Activated CD8-positive, alpha-beta T cell treated with anti-CD3 and anti-CD28 coated beads, Interleukin-2, amount 10 ng/mL, durations not matched to agents 7 days and 5 days (primary cell): ENCODE results near the gene COL9A3. TPM values are rescaled to one million over a fixed set of nuclear protein-coding genes. Genes with fewer than 3 reads are reported as not detected.

Experiments
- ATAC-seq: fragments of 150-1000 bp; cut with Tn5 transposase; one replicate; pipeline ENCODE4 v1.10.0; 2021; ENCODE audit warnings: moderate library complexity
- CTCF ChIA-PET: fragments of 350-600 bp; sonication (Branson Sonifier 250); formaldehyde crosslinking; loops from one replicate; lab custom pipeline; 2021; ENCODE audit warnings: antibody characterized with exemption; lab: Charles Lee
- POLR2A ChIA-PET: fragments of 350-600 bp; sonication (Branson Sonifier 250); formaldehyde crosslinking; loops from one replicate; lab custom pipeline; 2021; ENCODE audit warnings: antibody characterized with exemption; lab: Charles Lee
- DNase-seq: peaks from one replicate; pipeline ENCODE4 v3.0.0-alpha.2; 2020
- H3K27ac Mint-ChIP-seq: one replicate; pipeline ENCODE4 v1.8.0; 2021; ENCODE audit warnings: mild to moderate bottlenecking, mixed read lengths
- H3K27me3 Mint-ChIP-seq: one replicate; pipeline ENCODE4 v1.8.0; 2021; ENCODE audit warnings: low read depth, mixed read lengths
- H3K36me3 Mint-ChIP-seq: one replicate; pipeline ENCODE4 v1.8.0; 2021; ENCODE audit warnings: low read depth, mixed read lengths
- H3K4me1 Mint-ChIP-seq: one replicate; pipeline ENCODE4 v1.8.0; 2021; ENCODE audit warnings: low read depth, mixed read lengths
- H3K4me3 Mint-ChIP-seq: one replicate; pipeline ENCODE4 v1.8.0; 2021; ENCODE audit warnings: mild to moderate bottlenecking, mixed read lengths
- H3K9me3 Mint-ChIP-seq: one replicate; pipeline ENCODE4 v1.8.0; 2022; ENCODE audit warnings: mixed read lengths; ENCODE audit not compliant: insufficient read depth
- total RNA-seq, 2 experiments: library from RNA; stranded (reverse); gene quantifications; one replicate each; pipeline ENCODE4 v1.2.3, GENCODE V29; 2021

Gene COL9A3
- total RNA-seq, 2 experiments from 2014 or later, result not detected

DNA sequence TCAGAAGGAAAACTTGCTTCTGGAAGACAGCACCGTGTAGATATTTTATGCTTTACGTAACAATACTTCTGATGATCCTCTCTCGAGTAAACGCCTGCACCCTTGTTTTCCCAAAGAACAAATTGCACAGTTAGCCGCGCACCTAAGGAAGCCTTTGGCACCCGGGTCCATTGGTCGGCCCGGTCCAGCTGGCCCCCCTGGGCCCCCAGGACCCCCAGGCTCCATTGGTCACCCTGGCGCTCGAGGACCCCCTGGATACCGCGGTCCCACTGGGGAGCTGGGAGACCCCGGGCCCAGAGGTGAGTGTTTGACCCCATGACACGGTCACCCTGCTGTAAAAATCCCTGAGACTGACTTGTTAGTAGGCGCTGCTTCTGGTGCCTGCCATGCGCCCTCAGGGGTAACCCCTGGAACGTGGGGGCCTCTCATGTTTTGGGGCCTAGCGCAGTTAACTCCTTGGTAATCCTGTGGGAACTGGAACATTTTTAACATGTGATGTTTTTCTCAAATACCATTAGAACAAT is 20.2 kb downstream of the COL9A3 start:
- ATAC-seq, result no peak

DNA sequence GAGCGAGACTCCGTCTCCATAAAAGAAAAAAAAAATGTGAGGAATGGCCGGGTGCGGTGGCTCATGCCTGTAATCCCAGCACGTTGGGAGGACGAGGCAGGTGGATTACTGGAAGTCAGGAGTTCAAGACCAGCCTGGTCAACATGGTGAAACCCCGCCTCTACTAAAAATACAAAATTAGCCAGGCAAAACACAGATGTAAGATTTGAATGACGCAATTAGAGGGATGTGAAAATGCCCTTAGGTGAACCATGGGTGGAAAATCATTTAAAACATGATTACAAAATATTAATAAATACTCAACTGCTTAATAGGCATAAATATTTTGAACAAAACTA is 20.9 kb downstream of the COL9A3 start:
- H3K36me3 Mint-ChIP-seq, result no peaks in the 10 kb centered on the region
- no peak for DNase-seq
- POLR2A ChIA-PET, result no interaction called here
- ATAC-seq, result no peak
- no peaks in the 10 kb centered on the region for H3K4me1 Mint-ChIP-seq
- no peaks in the 10 kb centered on the region for H3K9me3 Mint-ChIP-seq
- no peak overlapping the region for H3K4me3 Mint-ChIP-seq
- CTCF ChIA-PET, result no interaction called here
- no peaks in the 10 kb centered on the region for H3K27me3 Mint-ChIP-seq
- no peak overlapping the region for H3K27ac Mint-ChIP-seq

More for the DNA sequence above, 20.2 kb downstream of the COL9A3 start:
- Mint-ChIP-seq H3K4me3 (no peak overlapping the region), H3K27me3 (no peaks in the 10 kb centered on the region), H3K27ac (no peak overlapping the region), H3K9me3 (no peaks in the 10 kb centered on the region), H3K4me1 (no peaks in the 10 kb centered on the region), H3K36me3 (no peaks in the 10 kb centered on the region)
- ChIA-PET POLR2A (no interaction called here), CTCF (no interaction called here)
- DNase-seq, result no peak

DNA sequence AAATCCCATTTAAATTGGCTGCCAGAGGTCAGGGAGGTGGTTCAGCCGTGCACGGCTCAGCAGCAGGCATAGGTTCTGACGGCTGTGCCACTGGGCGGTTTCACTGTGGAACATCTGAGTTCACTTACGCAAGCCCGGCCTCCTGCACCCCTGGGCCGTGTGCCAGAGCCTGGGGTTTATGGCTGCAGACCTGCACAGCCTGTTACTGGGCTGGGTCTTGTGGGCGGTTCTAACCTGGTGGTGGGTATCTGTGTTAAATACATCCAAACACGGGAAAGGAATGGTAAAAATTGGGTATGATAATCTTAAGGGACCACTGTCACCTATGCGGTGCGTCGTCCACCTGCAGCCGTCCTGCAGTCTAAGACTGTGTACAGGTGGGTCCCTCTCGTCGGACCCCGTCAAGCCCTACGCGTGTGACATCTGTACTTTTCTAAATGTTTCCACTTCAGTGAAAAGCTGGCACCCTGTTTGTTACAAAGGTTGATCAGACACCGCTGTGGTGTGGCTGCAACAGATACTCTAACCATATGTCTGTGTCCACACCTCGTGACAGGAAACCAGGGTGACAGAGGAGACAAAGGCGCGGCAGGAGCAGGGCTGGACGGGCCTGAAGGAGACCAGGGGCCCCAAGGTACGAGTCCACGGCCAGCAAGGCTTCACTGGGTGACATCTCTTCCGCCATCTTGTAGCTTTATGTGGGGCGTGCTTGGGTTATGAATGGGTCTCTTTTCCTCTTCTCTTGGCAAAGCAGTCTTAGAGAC is 21.5 kb downstream of the COL9A3 start:
- no peak for ATAC-seq
- ChIA-PET POLR2A (no interaction called here), CTCF (no interaction called here)
- Mint-ChIP-seq H3K27me3 (no peaks in the 10 kb centered on the region), H3K4me1 (no peaks in the 10 kb centered on the region), H3K4me3 (no peak overlapping the region), H3K9me3 (no peaks in the 10 kb centered on the region), H3K36me3 (no peaks in the 10 kb centered on the region), H3K27ac (no peak overlapping the region)
- no peak for DNase-seq

DNA sequence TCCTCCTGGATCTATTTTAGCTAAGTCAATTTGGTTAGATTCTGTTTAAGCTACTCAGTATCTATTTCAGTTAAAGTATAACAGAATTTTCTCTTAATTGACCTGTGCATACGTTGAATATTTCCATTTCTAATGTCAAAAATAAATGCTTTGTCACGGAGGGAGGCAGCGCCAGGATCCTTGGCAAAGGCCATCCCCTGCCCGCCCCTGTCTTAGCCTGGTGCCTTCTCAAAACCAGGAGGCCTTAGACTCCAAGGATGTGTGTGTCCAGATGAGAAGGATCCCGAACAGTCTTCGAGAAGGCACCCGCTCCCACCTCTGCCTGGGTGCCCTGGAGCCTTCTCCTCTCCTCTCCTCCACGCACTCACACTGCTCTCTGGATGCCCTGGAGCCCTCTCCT is 22.4 kb downstream of the COL9A3 start:
- ChIA-PET POLR2A (no interaction called here), CTCF (no interaction called here)
- Mint-ChIP-seq H3K27ac (no peak overlapping the region), H3K4me1 (no peaks in the 10 kb centered on the region), H3K9me3 (no peaks in the 10 kb centered on the region), H3K4me3 (no peak overlapping the region), H3K36me3 (no peaks in the 10 kb centered on the region), H3K27me3 (no peaks in the 10 kb centered on the region)
- ATAC-seq (no peak), DNase-seq (no peak)

DNA sequence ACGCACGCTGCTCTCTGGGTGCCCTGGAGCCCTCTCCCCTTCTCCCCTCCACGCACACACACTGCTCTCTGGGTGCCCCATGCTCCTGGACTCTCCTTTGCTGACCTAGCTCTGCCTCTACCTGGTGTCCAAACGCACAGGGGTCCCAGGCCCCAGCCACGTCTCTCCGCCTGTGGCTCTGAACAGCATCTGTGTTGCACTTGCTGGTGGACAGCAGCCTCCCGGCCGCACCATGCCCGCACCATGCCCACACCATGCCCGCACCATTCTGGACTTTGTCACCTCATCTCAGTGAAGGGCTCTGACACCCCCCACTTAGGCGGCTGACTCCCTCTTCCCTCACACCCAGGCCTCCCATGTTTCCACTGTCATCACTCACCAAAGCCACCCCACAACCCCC is 23.0 kb downstream of the COL9A3 start:
- no peaks in the 10 kb centered on the region for H3K9me3 Mint-ChIP-seq
- no peak for DNase-seq
- H3K27ac Mint-ChIP-seq, result no peak overlapping the region
- POLR2A ChIA-PET, result no interaction called here
- no peaks in the 10 kb centered on the region for H3K27me3 Mint-ChIP-seq
- CTCF ChIA-PET, result no interaction called here
- H3K36me3 Mint-ChIP-seq, result no peaks in the 10 kb centered on the region
- H3K4me3 Mint-ChIP-seq, result no peak overlapping the region
- H3K4me1 Mint-ChIP-seq, result no peaks in the 10 kb centered on the region
- no peak for ATAC-seq

DNA sequence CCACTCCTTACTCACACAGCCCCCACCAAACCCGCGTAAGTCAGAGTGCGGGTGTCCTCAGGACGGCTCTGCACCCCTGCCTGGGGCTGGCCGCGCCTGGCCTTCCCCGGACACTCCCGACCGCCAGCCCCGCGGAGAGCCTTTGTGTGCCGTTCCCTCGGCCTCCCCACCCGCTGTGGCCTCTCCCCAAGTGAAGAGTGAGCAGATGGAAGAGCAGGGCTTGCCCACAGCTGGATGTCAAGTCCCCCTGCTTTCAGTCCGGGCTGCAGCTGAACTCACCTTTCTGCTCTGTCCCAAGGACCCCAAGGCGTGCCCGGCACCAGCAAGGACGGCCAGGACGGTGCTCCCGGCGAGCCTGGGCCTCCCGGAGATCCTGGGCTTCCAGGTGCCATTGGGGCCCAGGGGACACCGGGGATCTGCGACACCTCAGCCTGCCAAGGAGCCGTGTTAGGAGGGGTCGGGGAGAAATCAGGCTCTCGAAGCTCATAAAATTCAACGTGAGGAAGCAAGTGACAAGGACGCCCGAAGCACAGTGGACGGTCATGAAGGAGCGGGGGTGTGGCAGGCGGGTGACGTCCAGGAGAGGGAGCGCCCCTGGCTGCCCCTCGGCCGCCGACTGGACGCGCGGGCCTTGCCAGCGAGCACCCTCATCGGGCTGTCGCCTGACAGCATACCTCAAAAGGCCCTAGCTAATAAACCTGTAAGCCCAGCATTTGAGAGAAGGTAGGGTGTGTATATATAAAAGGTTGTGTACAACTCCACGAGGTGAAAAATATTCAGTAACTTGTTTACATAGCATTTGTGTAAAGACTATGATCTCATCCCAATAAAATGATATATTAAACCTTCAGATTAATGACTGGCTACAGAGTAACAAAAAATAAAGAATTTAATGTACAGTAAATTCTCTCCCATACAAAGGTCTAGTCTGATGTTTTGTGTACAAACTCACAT is 23.7 kb downstream of the COL9A3 start:
- no peaks in the 10 kb centered on the region for H3K9me3 Mint-ChIP-seq
- ChIA-PET CTCF (interaction anchor here (1.3 kb wide), 1 partner anchor 32 kb away, joined by 3 read pairs; no protein-coding TSS in a partner anchor), POLR2A (no interaction called here)
- no peak for DNase-seq
- no peaks in the 10 kb centered on the region for H3K27me3 Mint-ChIP-seq
- peaks cover 2% of the 10 kb centered on the region for H3K36me3 Mint-ChIP-seq
- no peak for ATAC-seq
- no peak overlapping the region for H3K27ac Mint-ChIP-seq
- no peaks in the 10 kb centered on the region for H3K4me1 Mint-ChIP-seq
- no peak overlapping the region for H3K4me3 Mint-ChIP-seq

DNA sequence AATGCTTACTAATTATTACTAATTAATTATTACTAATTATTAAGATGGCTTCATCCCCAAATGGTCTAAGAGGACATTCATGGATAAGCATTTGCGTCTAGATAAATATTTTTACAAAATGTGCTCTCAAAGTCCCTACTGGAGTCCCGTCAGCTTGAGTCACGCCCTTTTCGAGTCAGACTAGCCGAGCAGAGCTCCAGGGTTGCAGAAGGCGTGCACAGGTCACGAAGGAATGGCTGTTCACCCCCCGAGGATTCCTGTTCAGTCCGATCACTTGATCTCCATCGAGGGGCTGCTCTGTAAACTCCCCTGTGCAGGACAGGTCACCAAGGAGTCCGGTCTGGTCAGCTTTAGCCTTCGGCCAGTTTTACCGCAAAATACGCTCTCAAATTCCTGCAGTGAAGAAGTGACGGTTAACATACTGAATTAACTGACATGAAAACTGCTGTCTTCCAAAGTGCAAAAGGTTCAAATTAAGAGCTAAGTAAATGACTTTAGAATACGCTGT is 24.9 kb downstream of the COL9A3 start:
- no peak for ATAC-seq

DNA sequence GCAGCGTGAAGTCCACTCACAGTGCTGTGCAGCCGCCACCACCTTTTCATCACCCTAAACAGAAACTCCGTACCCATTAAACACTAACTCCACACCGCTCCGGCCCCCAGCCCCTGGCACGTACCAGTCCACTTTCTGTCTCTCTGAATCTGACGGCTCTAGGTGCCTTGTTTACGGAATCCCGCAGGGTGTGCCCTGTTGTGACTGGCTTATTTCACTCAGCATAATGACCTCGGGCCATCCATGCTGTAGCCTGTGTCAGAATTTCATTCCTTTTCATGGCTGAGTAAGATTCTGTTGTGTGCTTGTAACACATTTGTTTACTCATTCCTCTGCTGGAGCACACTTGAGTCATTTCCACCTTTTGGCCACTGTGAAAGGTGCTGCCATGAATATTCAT is 26.8 kb downstream of the COL9A3 start:
- no peak for DNase-seq
- H3K4me1 Mint-ChIP-seq, result no peaks in the 10 kb centered on the region
- no peaks in the 10 kb centered on the region for H3K27me3 Mint-ChIP-seq
- H3K9me3 Mint-ChIP-seq, result no peaks in the 10 kb centered on the region
- ATAC-seq, result no peak
- H3K36me3 Mint-ChIP-seq, result peaks cover 9% of the 10 kb centered on the region
- no peak overlapping the region for H3K27ac Mint-ChIP-seq
- H3K4me3 Mint-ChIP-seq, result no peak overlapping the region
- ChIA-PET POLR2A (no interaction called here), CTCF (no interaction called here)

More for the DNA sequence above, 24.9 kb downstream of the COL9A3 start:
- no peaks in the 10 kb centered on the region for H3K9me3 Mint-ChIP-seq
- CTCF ChIA-PET, result interaction anchor here (1.3 kb wide), 1 partner anchor 33 kb away, joined by 3 read pairs; no protein-coding TSS in a partner anchor
- H3K27me3 Mint-ChIP-seq, result no peaks in the 10 kb centered on the region
- no peak overlapping the region for H3K27ac Mint-ChIP-seq
- no peak overlapping the region for H3K4me3 Mint-ChIP-seq
- no peaks in the 10 kb centered on the region for H3K4me1 Mint-ChIP-seq
- peaks cover 7% of the 10 kb centered on the region for H3K36me3 Mint-ChIP-seq
- DNase-seq, result no peak
- POLR2A ChIA-PET, result no interaction called here

DNA sequence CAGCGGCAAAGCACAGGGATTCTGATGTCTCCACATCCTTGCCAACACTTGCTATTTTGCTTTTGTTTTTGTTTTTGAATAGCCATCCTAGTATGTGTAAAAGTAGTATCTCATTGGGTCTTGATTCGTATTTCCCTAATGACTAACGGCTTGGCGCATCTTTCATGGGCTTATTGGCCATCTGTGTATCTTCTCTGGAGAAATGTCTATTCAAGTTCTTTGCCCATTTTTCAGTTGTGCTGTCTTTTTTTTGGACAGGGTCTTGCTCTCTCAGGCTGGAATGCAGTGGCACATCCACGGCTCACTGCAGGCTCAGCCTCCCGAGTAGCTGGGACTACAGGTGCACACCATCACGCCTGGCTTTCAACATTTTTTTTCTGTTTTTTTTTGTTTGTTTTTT is 27.3 kb downstream of the COL9A3 start:
- H3K36me3 Mint-ChIP-seq, result peaks cover 9% of the 10 kb centered on the region
- no peak overlapping the region for H3K27ac Mint-ChIP-seq
- POLR2A ChIA-PET, result no interaction called here
- H3K27me3 Mint-ChIP-seq, result no peaks in the 10 kb centered on the region
- CTCF ChIA-PET, result no interaction called here
- H3K4me3 Mint-ChIP-seq, result no peak overlapping the region
- H3K9me3 Mint-ChIP-seq, result no peaks in the 10 kb centered on the region
- ATAC-seq (no peak), DNase-seq (no peak)
- H3K4me1 Mint-ChIP-seq, result no peaks in the 10 kb centered on the region

DNA sequence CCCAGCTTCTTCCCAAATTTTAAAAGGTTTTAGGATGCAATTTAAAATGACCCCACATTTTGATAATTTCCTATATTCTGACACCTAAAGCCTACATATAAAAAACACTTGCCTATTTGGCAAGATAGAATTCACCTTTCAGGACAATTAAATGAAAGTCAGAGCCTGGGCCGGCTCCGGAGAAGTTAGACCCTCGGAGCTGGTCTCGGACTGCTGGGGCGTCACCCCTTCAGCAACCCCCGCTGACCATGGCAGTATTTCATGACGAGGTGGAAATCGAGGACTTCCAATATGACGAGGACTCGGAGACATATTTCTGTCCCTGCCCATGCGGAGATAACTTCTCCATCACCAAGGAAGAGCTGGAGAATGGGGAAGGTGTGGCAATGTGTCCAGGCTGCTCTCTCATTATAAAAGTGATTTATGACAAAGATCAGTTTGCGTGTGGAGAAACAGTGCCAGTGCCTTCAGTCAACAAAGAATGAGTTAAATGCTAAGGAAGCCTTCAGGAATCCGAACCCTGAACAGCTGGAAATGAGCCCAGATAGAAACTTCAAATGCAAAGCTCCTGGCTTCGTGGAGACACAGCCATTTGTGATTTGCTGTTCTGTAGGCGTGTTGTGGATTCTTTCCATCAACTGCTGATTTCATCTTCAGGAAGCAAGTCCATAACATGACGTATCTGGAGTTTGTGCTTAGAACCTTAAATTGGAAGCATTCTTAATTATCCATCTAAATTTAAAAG is 28.7 kb downstream of the COL9A3 start:
- ChIA-PET POLR2A (interaction anchor here (0.5 kb wide), 1 partner anchor 76 kb away, joined by 4 read pairs; no protein-coding TSS in a partner anchor), CTCF (interaction anchor here (2.0 kb wide), 1 partner anchor 37 kb away, joined by 5 read pairs; no protein-coding TSS in a partner anchor)
- Mint-ChIP-seq H3K4me3 (no peak overlapping the region), H3K9me3 (no peaks in the 10 kb centered on the region), H3K27me3 (no peaks in the 10 kb centered on the region), H3K4me1 (no peaks in the 10 kb centered on the region), H3K36me3 (peaks cover 9% of the 10 kb centered on the region), H3K27ac (no peak overlapping the region)
- no peak for ATAC-seq
- DNase-seq, result no peak

DNA sequence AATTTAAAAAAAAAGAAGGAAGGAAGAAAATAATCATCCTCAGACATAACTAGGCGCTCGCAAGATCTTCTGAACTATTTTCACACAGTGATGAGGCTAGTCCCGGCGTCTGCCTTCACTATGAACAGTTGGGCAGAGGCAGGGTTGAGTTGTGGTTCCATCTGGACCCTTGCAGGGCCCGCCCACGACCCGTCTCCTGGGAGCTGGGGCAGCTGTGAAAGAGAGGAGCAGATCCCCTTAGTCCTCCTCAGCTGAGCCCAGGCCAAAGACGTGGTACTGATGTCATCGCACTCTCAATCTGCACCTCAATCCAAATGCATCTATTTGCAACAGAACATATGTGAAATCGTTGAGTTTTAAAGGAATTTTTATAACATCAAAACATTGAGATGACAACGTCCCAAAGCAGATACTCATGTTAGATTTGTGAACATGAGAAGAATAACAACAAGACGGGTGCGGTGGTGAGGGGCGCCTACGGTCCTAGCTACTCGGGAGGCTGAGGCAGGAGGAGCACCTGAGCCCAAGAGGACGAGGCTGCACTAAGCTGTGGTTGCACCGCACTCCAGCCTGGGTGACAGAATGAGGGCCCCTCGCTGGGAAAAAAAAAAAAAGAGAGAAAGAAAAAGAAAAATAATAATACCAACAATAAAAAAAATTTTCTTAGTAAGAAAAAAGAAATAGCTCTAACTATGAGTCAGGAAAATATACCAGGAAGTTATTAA is 29.5 kb downstream of the COL9A3 start:
- ChIA-PET CTCF (interaction anchor here (1.1 to 2.0 kb wide), 2 partner anchors 38 to 126 kb away, joined by 4 to 5 read pairs; no protein-coding TSS in a partner anchor), POLR2A (interaction anchor here (0.5 to 0.6 kb wide), 2 partner anchors 75 to 212 kb away, joined by 4 read pairs; no protein-coding TSS in a partner anchor)
- no peaks in the 10 kb centered on the region for H3K9me3 Mint-ChIP-seq
- H3K27me3 Mint-ChIP-seq, result no peaks in the 10 kb centered on the region
- no peak overlapping the region for H3K27ac Mint-ChIP-seq
- no peaks in the 10 kb centered on the region for H3K4me1 Mint-ChIP-seq
- ATAC-seq, result no peak
- peaks cover 9% of the 10 kb centered on the region for H3K36me3 Mint-ChIP-seq
- H3K4me3 Mint-ChIP-seq, result no peak overlapping the region
- DNase-seq, result no peak
